GM21390 (cell line): ENCODE measurements around the gene MBLAC1.
"Not testable (repeated sequence)": the region's sequence is repeated elsewhere in the genome, so short reads cannot be mapped to it uniquely, and the experiment has no call there.

Experiments used
- ATAC-seq: cut with Tn5 transposase; IDR thresholded peaks from one replicate; pipeline ENCODE4 v1.9.1; 2021; ENCODE audit not compliant: unreplicated experiment

The MBLAC1 gene

DNA sequence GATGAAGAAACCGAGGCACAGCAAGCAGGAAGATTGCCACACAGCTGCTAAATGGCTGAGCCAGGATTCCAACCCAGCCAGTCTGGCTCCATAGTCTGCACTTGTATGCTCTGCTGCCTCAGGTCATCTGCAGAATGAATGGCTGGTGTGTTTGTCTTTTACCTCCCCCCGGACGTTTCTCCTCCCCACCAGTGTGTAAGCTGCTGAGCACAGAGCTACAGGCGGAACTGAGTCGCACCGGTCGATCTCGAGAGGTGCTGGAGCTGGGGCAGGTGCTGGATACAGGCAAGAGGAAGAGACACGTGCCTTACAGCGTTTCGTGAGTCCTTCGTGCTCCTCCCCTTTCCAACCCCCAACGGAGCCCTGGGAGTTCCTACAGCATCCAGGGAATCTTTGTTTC is 4.7 kb upstream of the MBLAC1 start:
- no peak for ATAC-seq

DNA sequence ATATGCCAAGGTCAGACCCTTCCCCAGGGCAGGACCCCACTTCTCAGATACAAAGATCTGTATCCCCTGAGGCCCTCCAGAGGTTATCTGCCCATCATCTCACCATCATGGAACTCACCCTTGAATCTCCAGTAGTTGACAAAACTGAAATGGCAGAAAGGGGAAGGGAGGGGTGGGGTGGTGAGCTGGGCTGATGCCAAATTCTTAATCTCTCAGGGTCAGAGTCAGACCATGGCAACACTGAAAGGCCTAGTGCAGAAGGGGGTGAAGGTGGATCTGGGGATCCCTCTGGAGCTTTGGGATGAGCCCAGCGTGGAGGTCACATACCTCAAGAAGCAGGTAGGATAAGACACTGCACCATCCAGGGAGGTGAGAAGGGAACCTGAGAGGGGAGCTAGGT is 4.2 kb upstream of the MBLAC1 start:
- ATAC-seq = no peak

DNA sequence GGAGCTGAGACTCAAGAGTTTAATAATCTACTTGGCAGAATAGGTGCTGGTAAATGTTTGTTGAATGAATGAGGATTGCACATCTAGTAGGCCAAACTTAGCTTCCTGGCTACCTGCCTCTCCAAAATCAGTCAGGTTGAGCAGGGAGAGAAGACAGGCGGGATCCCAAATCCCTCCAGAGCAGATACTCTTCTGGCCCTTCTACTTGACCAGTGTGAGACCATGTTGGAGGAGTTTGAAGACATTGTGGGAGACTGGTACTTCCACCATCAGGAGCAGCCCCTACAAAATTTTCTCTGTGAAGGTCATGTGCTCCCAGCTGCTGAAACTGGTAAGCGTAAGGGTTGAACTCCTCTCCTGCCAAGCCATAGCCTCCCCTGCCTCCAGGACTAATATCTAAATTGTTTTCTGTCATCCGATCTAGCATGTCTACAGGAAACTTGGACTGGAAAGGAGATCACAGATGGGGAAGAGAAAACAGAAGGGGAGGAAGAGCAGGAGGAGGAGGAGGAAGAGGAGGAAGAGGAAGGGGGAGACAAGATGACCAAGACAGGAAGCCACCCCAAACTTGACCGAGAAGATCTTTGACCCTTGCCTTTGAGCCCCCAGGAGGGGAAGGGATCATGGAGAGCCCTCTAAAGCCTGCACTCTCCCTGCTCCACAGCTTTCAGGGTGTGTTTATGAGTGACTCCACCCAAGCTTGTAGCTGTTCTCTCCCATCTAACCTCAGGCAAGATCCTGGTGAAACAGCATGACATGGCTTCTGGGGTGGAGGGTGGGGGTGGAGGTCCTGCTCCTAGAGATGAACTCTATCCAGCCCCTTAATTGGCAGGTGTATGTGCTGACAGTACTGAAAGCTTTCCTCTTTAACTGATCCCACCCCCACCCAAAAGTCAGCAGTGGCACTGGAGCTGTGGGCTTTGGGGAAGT is 2.2 kb upstream of the MBLAC1 start:
- ATAC-seq = no peak

DNA sequence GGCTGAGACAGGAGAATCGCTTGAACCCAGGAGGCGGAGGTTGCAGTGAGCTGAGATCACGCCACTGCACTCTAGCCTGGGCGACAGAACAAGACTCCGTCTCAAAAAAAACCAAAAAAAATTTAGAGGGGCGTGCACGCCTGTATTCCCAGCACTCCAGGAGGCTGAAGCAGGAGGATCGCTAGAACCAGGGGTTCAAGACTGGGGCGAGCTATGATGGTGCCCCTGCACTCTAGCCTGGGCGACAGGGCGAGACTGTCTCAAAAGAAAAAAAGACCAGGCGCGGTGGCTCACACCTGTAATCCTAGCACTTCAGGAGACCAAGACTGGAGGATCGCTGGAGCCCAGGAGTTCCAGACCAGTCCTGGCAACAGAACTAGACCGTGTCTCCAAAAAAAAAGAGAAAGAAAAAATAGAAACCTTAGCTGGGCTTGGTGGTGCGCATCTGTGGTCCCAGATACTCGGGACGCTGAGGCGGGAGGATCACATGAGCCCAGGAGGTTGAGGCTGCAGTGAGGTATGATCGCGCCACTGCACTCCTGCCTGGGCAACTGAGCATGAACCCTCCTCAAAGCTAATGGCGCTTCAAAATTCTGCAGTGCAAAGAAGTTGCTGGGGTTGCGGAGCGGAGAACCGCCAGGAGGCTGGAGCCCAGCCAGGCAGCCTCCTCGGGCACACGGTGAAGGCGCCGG is 382 bp upstream of the MBLAC1 start:
- ATAC-seq = peak; percentile 24

DNA sequence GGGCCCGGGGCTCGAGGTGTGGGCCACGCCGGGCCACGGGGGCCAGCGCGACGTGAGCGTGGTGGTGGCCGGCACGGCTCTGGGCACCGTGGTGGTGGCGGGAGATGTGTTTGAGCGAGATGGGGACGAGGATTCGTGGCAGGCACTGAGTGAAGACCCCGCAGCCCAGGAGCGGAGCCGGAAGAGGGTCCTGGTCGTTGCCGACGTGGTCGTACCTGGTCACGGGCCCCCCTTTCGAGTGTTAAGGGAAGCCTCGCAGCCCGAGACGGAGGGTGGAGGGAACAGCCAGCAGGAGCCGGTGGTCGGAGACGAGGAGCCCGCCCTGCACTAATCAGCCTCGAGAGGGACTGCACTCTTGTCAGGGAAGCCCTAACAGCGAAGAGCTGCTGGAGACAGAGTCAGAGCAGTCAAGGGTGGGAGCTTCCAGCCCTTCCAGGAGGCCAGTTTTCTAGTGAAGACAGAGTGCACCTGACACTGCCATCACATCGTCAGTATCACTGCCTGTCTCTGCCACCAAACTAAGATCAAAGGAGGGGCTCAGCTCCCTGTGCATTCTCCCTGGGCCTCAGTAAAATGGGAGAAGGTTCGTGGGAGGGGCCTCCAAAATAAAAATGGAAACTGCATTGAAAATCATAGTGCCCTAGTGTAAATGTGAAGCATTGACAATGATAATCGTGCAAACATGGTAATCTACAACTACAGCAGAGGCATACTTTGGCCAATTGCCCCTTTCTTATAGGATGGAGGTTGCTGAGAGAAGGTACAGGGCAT is 1.3 kb downstream of the MBLAC1 start:
- ATAC-seq = no peak

DNA sequence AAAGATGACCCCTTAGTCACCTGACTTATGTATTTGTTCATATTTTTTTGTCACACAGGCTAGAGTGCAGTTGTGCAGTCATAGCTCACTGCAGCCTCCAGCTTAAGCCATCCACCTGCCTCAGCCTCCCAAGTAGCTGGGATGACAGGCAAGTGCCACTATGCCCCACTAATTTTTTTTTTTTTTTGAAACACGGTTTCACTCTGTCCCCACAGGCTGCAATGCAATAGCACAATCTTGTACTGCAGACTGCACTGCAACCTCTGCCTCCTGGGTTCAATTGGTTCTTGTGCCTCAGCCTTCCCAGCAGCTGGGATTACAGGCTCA is 1.8 kb downstream of the MBLAC1 start:
- ATAC-seq = no peak

DNA sequence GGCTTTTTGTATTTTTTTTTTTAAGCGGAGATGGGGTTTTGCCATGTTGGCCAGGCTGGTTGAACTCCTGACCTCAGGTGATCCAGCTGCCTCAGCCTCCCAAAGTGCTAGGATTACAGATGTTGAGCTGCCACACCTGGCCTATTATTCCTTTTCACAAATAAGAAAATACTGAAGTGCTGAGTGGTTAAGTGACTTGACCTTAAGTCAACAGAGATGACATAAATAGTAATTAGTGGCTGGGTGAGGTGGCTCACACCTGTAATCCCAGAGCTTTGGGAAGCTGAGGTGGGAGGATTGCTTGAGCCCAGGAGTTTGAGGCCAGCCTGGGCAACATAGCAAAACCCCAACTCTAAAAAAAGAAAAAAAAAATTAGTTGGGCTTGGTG is 3.4 kb downstream of the MBLAC1 start:
- ATAC-seq = not testable (repeated sequence)

DNA sequence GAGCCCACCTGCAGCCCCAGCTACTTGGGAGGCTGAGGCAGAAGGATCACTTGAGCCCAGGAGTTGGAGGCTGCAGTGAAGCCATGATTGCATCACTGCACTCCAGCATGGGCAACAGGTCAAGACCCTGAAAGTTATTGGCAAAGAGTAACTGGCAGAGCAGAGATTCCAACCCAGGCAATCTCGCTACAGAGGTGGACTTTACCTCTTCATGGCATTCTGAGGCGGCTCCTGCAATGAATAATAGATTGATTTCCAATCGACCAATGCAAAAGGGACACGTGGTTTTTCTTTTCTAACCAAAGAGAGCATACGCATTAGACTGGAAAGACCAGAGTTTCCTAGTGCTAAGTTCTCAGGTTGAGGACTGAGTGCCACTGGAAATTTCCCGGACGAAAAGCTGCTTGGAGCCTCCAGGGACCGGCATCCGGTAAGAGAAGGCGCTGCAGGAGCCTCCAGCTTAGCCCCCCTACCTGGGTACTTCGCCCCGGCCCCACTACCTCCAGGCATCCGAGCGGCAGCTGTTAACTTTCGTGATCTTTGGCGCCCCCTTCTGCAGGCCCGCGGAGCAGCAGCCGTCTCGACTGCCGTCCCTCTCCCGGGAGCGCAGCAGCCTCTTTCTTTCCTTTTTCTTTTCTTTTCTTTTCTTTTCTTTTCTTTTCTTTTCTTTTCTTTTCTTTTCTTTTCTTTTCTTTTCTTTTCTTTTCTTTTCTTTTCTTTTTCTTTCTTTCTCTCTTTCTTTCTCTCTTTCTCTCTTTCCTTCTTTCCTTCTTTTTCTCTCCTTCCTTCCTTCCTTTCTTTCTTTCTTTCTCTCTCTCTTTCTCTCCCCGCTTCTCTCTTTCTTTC is 4.1 kb downstream of the MBLAC1 start:
- ATAC-seq = no peak

DNA sequence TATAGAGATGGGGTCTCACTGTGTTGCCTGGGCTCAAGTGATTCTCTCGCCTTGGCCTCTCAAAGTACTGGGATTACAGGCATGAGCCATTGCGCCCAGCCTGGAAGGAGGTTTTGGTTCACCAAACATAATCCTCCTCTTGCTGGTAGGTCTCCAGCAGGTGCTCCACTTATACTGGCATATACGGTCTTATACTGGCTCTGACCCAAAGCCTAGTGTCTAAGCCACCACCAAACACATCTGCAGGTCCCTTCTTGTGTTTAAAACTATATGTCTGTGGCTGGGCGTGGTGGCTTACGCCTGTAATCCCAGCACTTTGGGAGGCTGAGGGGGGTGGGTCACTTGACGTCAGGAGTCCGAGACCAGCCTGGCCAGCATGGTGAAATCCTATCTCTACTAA is 5.4 kb downstream of the MBLAC1 start:
- no peak for ATAC-seq

DNA sequence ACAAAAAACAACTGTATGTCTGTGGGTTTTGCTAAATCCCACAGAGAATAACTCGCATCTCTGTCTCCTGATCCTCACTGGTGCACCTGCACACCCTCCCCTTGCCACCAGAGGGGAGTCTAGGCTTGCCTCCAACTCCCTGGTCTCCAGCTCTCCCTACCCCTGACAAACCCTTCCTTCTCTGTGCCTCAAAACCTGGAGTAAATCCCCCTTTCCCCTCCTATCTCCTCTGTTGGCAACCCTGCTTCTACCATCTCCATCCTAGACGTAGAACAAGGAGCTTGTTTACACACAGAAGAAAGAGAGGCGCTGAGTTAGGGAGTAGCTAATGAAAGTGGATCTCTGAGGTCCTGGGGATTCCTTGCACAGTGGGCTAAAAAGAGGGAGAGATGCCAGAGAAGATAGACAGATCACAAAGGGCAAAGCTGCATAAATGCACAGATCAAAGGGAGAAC is 6.0 kb downstream of the MBLAC1 start:
- no peak for ATAC-seq

DNA sequence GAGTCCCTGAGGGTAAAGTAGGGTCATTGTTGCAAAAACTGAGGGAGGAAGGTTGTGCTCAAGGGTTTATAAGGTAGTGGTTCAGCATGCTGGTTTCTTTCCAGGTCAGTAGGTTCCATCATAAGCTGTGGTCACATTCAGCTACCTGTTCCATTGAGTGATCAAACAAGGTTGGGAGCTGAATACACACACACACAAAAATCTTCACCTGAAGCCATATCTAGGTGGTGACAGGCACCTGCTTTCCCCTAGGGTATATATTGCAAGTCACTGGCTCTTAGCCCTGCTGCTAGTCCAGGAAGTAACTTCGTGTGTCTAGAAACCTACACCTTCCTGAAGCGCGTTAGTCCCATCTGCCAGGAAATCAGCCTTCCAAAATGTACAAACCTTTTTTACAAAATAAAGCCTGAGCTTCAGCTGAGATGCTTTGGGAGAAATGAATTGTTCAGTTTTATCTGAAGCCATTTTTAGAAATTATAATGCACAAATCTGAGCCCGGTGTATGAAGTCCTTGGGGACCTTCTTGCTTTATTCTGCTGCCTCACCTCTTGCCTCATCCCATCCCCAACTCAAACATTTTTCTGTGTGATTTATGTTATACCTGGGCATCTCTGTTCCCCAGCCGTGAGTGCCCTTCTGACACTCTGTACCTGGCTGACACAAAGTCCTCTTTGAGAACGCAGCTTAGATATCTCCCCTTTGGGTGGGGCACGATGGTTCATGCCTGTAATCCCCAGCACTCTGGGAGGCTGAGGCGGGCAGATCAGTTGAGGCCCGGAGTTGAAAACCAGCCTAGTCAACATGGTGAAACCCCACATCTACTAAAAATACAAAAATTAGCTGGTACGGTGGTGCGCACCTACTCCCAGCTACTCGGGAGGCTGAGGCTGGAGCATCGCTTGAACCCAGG is 11.3 kb downstream of the MBLAC1 start:
- ATAC-seq = no peak

DNA sequence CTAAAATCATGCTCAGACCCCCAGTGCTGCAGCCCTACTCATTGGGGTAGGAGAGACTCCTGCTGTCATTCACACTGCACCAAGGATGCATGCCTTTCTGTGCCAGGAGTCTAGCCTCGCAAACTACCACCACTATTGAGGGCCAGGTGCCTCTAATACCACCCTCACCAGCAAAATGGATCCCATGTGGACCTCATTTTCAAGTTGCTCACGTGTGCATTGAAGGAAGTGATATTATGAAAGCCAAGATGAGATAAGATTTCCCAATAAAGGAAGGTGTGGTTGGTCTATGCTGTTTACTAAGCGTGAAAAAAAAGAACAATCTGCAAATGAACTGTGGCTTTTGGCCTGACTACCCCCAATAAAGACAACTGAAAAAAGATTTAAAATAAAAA is 14.8 kb downstream of the MBLAC1 start:
- no peak for ATAC-seq

DNA sequence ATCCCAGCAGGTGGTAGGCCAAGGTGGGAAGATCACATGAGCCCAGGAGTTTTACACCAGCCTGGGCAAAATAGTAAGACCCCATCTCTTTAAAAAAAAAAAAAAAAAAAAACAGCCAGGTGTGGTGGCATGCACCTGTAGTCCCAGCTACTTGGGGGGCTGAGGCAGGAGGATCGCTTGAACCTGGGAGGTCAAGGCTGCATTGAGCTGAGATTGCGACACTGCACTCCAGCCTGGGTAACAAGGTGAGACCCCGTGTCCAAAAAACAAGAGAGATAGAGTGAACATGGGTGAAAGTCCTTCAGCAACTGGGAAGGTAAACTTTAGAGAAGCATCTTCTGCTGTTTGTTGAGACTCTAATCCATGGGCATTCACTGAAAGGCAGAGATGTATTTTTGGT is 15.7 kb downstream of the MBLAC1 start:
- ATAC-seq = no peak

DNA sequence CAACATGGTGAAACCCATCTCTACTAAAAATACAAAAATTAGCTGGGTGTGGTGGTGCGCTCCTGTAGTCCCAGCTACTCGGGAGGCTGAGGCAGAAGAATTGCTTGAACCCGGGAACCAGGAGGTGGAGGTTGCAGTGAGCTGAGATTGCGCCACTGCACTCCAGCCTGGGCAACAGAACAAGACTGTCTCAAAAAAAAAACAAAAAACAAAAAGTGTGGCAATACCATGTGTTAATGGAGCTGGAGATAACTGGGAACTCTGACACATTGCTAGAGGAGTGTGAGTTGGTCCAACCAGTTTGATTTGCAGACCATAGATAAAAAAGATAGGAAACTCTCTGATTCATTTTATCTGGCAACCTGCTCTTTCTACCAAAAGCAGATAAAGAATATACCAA is 19.6 kb downstream of the MBLAC1 start:
- ATAC-seq = not testable (repeated sequence)

DNA sequence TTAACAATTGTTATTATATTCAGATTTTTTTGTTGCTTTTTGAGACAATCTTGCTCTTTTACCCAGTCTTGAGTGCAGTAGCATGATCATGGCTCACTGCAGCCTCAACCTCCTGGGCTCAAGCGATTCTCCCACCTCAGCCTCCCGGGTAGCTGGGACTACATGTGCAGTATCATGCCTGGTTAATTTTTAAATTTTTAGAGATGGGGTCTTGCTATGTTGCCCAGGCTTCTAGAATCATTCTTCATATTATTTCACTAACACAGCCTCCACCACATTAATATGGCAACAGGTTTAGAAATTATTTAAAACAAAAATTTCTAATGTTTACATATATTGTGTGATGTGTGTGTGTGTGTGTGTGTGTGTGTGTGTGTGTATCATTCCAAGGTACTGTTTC is 20.5 kb downstream of the MBLAC1 start:
- no peak for ATAC-seq

DNA sequence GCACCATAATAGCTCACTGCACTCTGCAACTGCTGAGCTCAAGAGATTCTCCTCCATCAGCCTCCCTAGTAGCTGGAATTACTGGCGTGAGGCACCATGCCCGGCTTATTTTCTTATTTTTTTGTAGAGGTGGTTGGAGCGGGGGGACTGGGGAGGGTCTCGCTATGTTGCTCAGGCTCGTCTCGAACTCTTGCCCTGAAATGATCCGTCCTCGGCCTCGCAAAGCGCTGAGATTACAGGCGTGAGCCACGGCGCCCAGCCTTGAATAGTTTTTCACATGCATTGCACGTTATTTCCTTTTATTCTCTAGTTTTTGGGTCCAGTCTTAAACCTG is 21.4 kb downstream of the MBLAC1 start:
- ATAC-seq = peak; percentile 3

DNA sequence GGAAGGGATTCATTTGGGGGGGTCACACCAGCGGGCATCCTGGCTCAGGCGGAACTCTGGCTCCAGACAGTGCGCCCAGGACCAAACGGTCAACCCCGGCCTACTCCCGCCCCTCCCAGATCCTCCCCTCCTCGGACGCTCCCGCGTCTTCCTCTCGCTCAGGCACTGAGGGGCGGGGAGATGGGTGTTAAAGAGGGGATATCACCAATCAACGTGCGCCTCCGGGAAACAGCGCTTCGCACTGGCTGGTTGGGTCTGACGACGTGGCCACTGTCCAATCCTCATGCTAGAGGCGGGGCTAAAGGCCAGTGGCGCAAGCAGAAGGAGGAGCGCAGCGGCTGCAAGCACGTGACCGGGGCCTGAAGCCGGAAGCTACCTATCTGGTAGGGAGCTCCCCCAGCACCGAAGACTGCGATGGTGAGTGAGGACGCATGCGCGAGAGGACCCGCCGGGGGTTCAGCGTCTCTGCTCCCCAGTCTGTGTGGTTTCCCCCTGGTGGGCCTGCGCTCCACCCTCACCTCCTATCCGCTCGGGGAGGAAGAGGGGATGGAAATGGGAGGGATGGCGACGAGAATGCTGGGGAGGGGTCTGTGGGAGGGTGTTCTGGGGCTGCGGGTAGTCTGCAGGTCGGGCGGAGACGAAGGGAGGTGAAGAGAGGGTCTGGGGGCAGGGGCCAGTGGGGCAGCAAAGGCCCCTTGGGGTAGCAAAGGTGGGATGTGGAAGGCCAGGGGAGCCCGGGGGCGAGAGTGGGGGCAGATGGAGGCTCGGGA is 22.0 kb downstream of the MBLAC1 start, which contains the start of gene LAMTOR4:
LAMTOR4 (plus strand) TSS at position 360 of the 770 bp plus-strand sequence; CDS start at position 415, 55 bp downstream.
- ATAC-seq = peak; percentile 98

DNA sequence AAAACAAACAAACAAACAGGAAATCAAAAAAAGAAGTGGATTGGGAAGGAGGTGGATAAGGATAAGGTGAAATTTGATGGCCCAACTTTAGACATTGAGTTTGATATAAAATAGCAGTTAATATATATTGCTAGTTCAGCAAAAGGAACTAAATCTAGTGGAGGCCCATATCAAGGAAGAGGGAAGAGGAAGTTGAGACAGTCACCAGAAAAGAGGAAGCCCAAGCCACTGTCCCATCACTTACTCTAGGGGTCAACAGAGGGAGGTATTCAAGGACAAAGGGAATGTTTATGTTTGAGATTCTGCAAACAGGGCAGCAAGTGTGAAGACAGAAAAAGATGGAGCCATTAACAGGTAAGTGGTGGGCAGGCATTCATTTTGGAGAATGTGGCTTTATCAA is 25.6 kb downstream of the MBLAC1 start:
- ATAC-seq = no peak
